Suprapubic skin (tissue), 4 donors: ENCODE measurements around the gene ATRIP.

ENCODE experiments used
- EP300 ChIP-seq: sonication (generic); formaldehyde crosslinking; IDR thresholded peaks from one replicate; pipeline ENCODE4 v1.6.1; 2017; ENCODE audit warnings: antibody characterized with exemption
- POLR2A ChIP-seq, 2 donors: fragments of 450-650 bp; IDR thresholded peaks; one replicate each; pipeline ENCODE4 v1.6.1; 2017; ENCODE audit warnings: antibody characterized with exemption in 2 of 2, mild to moderate bottlenecking in 2 of 2, moderate library complexity in 2 of 2
- POLR2AphosphoS5 ChIP-seq, 3 donors: sonication (generic); formaldehyde crosslinking; IDR thresholded peaks; one replicate each; pipeline ENCODE4 v1.6.1; 2017; ENCODE audit warnings: antibody characterized with exemption in 3 of 3
- TF ChIP-seq, protein P1 (sequence below), 2 donors: fragments of 200-600 bp in 1 of 2; fragments of 450-650 bp in 1 of 2; sonication (generic) in 1 of 2; IDR thresholded peaks; one replicate each; pipeline ENCODE4 v1.5.1; 2016 to 2019; ENCODE audit warnings: antibody characterized with exemption in 2 of 2, mild to moderate bottlenecking in 1 of 2, moderate library complexity in 1 of 2

GRCh38 chr3:48407542-48408099 is 38.9 kb upstream of the ATRIP start:
- TF ChIP-seq POLR2A (IDR thresholded peaks at IDR 0.05) (no peak), POLR2AphosphoS5 (IDR thresholded peaks at IDR 0.05) (no peak), EP300 (no peak)
- TF ChIP-seq, protein P1, sequence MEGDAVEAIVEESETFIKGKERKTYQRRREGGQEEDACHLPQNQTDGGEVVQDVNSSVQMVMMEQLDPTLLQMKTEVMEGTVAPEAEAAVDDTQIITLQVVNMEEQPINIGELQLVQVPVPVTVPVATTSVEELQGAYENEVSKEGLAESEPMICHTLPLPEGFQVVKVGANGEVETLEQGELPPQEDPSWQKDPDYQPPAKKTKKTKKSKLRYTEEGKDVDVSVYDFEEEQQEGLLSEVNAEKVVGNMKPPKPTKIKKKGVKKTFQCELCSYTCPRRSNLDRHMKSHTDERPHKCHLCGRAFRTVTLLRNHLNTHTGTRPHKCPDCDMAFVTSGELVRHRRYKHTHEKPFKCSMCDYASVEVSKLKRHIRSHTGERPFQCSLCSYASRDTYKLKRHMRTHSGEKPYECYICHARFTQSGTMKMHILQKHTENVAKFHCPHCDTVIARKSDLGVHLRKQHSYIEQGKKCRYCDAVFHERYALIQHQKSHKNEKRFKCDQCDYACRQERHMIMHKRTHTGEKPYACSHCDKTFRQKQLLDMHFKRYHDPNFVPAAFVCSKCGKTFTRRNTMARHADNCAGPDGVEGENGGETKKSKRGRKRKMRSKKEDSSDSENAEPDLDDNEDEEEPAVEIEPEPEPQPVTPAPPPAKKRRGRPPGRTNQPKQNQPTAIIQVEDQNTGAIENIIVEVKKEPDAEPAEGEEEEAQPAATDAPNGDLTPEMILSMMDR (IDR thresholded peaks at IDR 0.05) = no peak
